Neural progenitor cell (in vitro differentiated cells): ENCODE measurements around the gene ZNF460. TPM values are rescaled to one million over a fixed set of nuclear protein-coding genes. Genes with fewer than 3 reads are reported as not detected.

ENCODE experiments used
- DNase-seq: peaks from one replicate; pipeline ENCODE4 v3.0.0-alpha.2; 2016; ENCODE audit warnings: low spot score
- H2AFZ ChIP-seq: fragments of 200-600 bp; sonication (generic); replicated peaks from 2 replicates; pipeline ENCODE4 v1.6.1; 2016; ENCODE audit warnings: antibody characterized with exemption
- H3F3A ChIP-seq: fragments of 200-600 bp; sonication (generic); 2 replicates; pipeline ENCODE4 v1.6.1; 2016; ENCODE audit warnings: antibody characterized with exemption, low read depth
- H3K27ac ChIP-seq: fragments of 200-600 bp; sonication (generic); 2 replicates; pipeline ENCODE4 v1.5.1; 2016; ENCODE audit warnings: mild to moderate bottlenecking
- H3K27me3 ChIP-seq: fragments of 200-600 bp; sonication (generic); 2 replicates; pipeline ENCODE4 v1.6.1; 2016; ENCODE audit warnings: mild to moderate bottlenecking, moderate library complexity
- H3K36me3 ChIP-seq: fragments of 200-600 bp; sonication (generic); 2 replicates; pipeline ENCODE4 v1.5.1; 2016
- H3K4me1 ChIP-seq: fragments of 200-600 bp; sonication (generic); 2 replicates; pipeline ENCODE4 v1.6.1; 2016; ENCODE audit warnings: mixed run types
- H3K4me2 ChIP-seq: fragments of 200-600 bp; sonication (generic); 2 replicates; pipeline ENCODE4 v1.6.1; 2016
- H3K4me3 ChIP-seq: fragments of 200-600 bp; sonication (generic); 2 replicates; pipeline ENCODE4 v1.5.1; 2016
- H3K79me2 ChIP-seq: fragments of 200-600 bp; sonication (generic); 2 replicates; pipeline ENCODE4 v1.6.1; 2016; ENCODE audit warnings: low read depth
- H3K9ac ChIP-seq: fragments of 200-600 bp; sonication (generic); 2 replicates; pipeline ENCODE4 v1.6.1; 2016
- H3K9me3 ChIP-seq: fragments of 200-600 bp; sonication (generic); 2 replicates; pipeline ENCODE4 v1.5.1; 2016; ENCODE audit warnings: low read depth
- H4K20me1 ChIP-seq: fragments of 200-600 bp; sonication (generic); 2 replicates; pipeline ENCODE4 v1.6.1; 2016; ENCODE audit warnings: low read depth
- H3K27ac Mint-ChIP-seq: 3 replicates; pipeline ENCODE4 v1.8.0; 2021; ENCODE audit warnings: mixed read lengths
- H3K27me3 Mint-ChIP-seq: 2 replicates; pipeline ENCODE4 v1.8.0; 2022; ENCODE audit warnings: low read depth, mild to moderate bottlenecking, inconsistent platforms, moderate library complexity, mixed read lengths; ENCODE audit not compliant: insufficient read depth
- H3K36me3 Mint-ChIP-seq: 3 replicates; pipeline ENCODE4 v1.8.0; 2021; ENCODE audit warnings: mixed read lengths
- H3K4me1 Mint-ChIP-seq: 3 replicates; pipeline ENCODE4 v1.8.0; 2021; ENCODE audit warnings: mixed read lengths
- H3K4me3 Mint-ChIP-seq: 3 replicates; pipeline ENCODE4 v1.8.0; 2021; ENCODE audit warnings: mild to moderate bottlenecking, moderate library complexity, mixed read lengths
- H3K9me3 Mint-ChIP-seq: 3 replicates; pipeline ENCODE4 v1.8.0; 2020; ENCODE audit warnings: mixed read lengths
- CTCF ChIP-seq: fragments of 200-600 bp; sonication (generic); IDR thresholded peaks from 2 replicates; pipeline ENCODE4 v1.5.1; 2017; ENCODE audit warnings: antibody characterized with exemption, mild to moderate bottlenecking
- EZH2 ChIP-seq: fragments of 200-600 bp; sonication (generic); IDR thresholded peaks from 2 replicates; pipeline ENCODE4 v1.6.1; 2017; ENCODE audit warnings: antibody characterized with exemption, mild to moderate bottlenecking, moderate library complexity
- EZH2phosphoT487 ChIP-seq: fragments of 200-600 bp; sonication (generic); IDR thresholded peaks from 2 replicates; pipeline ENCODE4 v1.6.1; 2017; ENCODE audit warnings: antibody characterized with exemption
- total RNA-seq: library from RNA; depleted of rRNA; stranded (reverse); fragments of >200 nt; gene quantifications from 2 replicates; pipeline ENCODE4 v1.2.3, GENCODE V29; 2015; ENCODE audit warnings: low replicate concordance

ZNF460 gene
- total RNA-seq, 1 donor from 2014 or later: 52.7 TPM

- DNase-seq: no peak
- peaks cover 12% of the 10 kb centered on the region for H3K4me1 Mint-ChIP-seq
- no peaks in the 10 kb centered on the region for H4K20me1 ChIP-seq
- no peak overlapping the region for H2AFZ ChIP-seq
- peaks cover 34% of the 10 kb centered on the region for H3K79me2 ChIP-seq
- H3K9ac ChIP-seq: no peak overlapping the region
- H3K27ac Mint-ChIP-seq: no peak overlapping the region
- no peaks in the 10 kb centered on the region for H3K36me3 ChIP-seq
- no peaks in the 10 kb centered on the region for H3K4me1 ChIP-seq
- peaks cover 5% of the 10 kb centered on the region for H3F3A ChIP-seq
- H3K36me3 Mint-ChIP-seq: peaks cover 8% of the 10 kb centered on the region
- no peaks in the 10 kb centered on the region for H3K27me3 Mint-ChIP-seq
- H3K9me3 ChIP-seq: no peaks in the 10 kb centered on the region
- TF ChIP-seq CTCF: no peak
- TF ChIP-seq EZH2phosphoT487: no peak
- TF ChIP-seq EZH2: no peak
- no peak overlapping the region for H3K4me2 ChIP-seq
- no peaks in the 10 kb centered on the region for H3K9me3 Mint-ChIP-seq
- no peak overlapping the region for H3K4me3 ChIP-seq
- H3K27ac ChIP-seq: no peak overlapping the region
- peak overlapping the region; percentile 66 for H3K4me3 Mint-ChIP-seq
- H3K27me3 ChIP-seq: no peaks in the 10 kb centered on the region
These were observed 37.5 kb upstream of the ZNF460 start for GRCh38 chr19:57242821-57243220.

- H4K20me1 ChIP-seq: no peaks in the 10 kb centered on the region
- no peak for DNase-seq
- peak overlapping the region; percentile 33 for H3K4me3 Mint-ChIP-seq
- no peak overlapping the region for H3K9ac ChIP-seq
- H3K27ac ChIP-seq: no peak overlapping the region
- H3K4me1 Mint-ChIP-seq: peaks cover 12% of the 10 kb centered on the region
- H3K27me3 ChIP-seq: no peaks in the 10 kb centered on the region
- no peak overlapping the region for H3K4me2 ChIP-seq
- H3K36me3 Mint-ChIP-seq: peaks cover 8% of the 10 kb centered on the region
- no peak overlapping the region for H2AFZ ChIP-seq
- H3F3A ChIP-seq: peaks cover 5% of the 10 kb centered on the region
- H3K27me3 Mint-ChIP-seq: no peaks in the 10 kb centered on the region
- no peaks in the 10 kb centered on the region for H3K9me3 Mint-ChIP-seq
- no peaks in the 10 kb centered on the region for H3K9me3 ChIP-seq
- no peaks in the 10 kb centered on the region for H3K4me1 ChIP-seq
- H3K27ac Mint-ChIP-seq: no peak overlapping the region
- no peak overlapping the region for H3K4me3 ChIP-seq
- no peaks in the 10 kb centered on the region for H3K36me3 ChIP-seq
- peaks cover 34% of the 10 kb centered on the region for H3K79me2 ChIP-seq
- TF ChIP-seq EZH2: no peak
- no peak for TF ChIP-seq CTCF
- TF ChIP-seq EZH2phosphoT487: no peak
These were observed 35.8 kb upstream of the ZNF460 start for GRCh38 chr19:57244513-57244912.

- no peak for TF ChIP-seq EZH2phosphoT487
- no peak for TF ChIP-seq CTCF
- TF ChIP-seq EZH2: no peak
- Histone ChIP-seq H3K4me2 (no peak overlapping the region), H3F3A (peaks cover 2% of the 10 kb centered on the region), H3K27ac (no peak overlapping the region), H3K4me3 (no peak overlapping the region), H3K79me2 (peaks cover 34% of the 10 kb centered on the region), H3K36me3 (no peaks in the 10 kb centered on the region), H3K9me3 (no peaks in the 10 kb centered on the region), H3K9ac (no peak overlapping the region), H3K4me1 (no peaks in the 10 kb centered on the region), H2AFZ (no peak overlapping the region), H4K20me1 (no peaks in the 10 kb centered on the region), H3K27me3 (no peaks in the 10 kb centered on the region)
- no peak overlapping the region for H3K27ac Mint-ChIP-seq
- H3K9me3 Mint-ChIP-seq: no peaks in the 10 kb centered on the region
- DNase-seq: no peak
- no peak overlapping the region for H3K4me3 Mint-ChIP-seq
- peaks cover 11% of the 10 kb centered on the region for H3K36me3 Mint-ChIP-seq
- no peaks in the 10 kb centered on the region for H3K27me3 Mint-ChIP-seq
- H3K4me1 Mint-ChIP-seq: peaks cover 10% of the 10 kb centered on the region
These were observed 35.2 kb upstream of the ZNF460 start for GRCh38 chr19:57245066-57245465.
